ENCODE measurements around the gene CMC2.
A peak's percentile ranks its signal among the peaks of the same experiment; 100 is the strongest.

The CMC2 gene

GRCh38 chr16:80972611-80973010 lies 34.1 kb downstream of the CMC2 start:
- DNase-seq: no peak

GRCh38 chr16:80971819-80972218 lies 34.9 kb downstream of the CMC2 start:
- no peak for DNase-seq

GRCh38 chr16:80969114-80969484 lies 37.6 kb downstream of the CMC2 start:
- DNase-seq: no peak

GRCh38 chr16:80968386-80969113 lies 38.1 kb downstream of the CMC2 start:
- no peak for DNase-seq

- no peak for DNase-seq
Observed at GRCh38 chr16:80966617-80967016, 40.1 kb downstream of the CMC2 start.

GRCh38 chr16:80964351-80964750 lies 42.3 kb downstream of the CMC2 start:
- DNase-seq: no peak

GRCh38 chr16:80962879-80963278 lies 43.8 kb downstream of the CMC2 start:
- DNase-seq: no peak

- DNase-seq: no peak
Observed at GRCh38 chr16:80958284-80958683, 48.4 kb downstream of the CMC2 start.

GRCh38 chr16:80954985-80955384 lies 51.7 kb downstream of the CMC2 start:
- no peak for DNase-seq

GRCh38 chr16:80948886-80949493 lies 57.7 kb downstream of the CMC2 start:
- peak; percentile 20 to 53 for DNase-seq

- peak; percentile 37 to 72 for DNase-seq
Observed at GRCh38 chr16:80947708-80948625, 58.7 kb downstream of the CMC2 start.

- no peak for DNase-seq
Observed at GRCh38 chr16:80947239-80947638, 59.4 kb downstream of the CMC2 start.

GRCh38 chr16:80946481-80946880 lies 60.2 kb downstream of the CMC2 start:
- DNase-seq: no peak

- DNase-seq: no peak
Observed at GRCh38 chr16:80940069-80940856, 66.4 kb downstream of the CMC2 start.

GRCh38 chr16:80938879-80939260 lies 67.8 kb downstream of the CMC2 start:
- no peak for DNase-seq

GRCh38 chr16:80938004-80938878 lies 68.4 kb downstream of the CMC2 start:
- no peak for DNase-seq

- no peak for DNase-seq
Observed at GRCh38 chr16:80936410-80936809, 70.3 kb downstream of the CMC2 start.

- DNase-seq: no peak
Observed at GRCh38 chr16:80935691-80936090, 71.0 kb downstream of the CMC2 start.

GRCh38 chr16:80932708-80933095 lies 74.0 kb downstream of the CMC2 start:
- DNase-seq: no peak

GRCh38 chr16:80931801-80932707 lies 74.6 kb downstream of the CMC2 start:
- peak; percentile 45 to 53 for DNase-seq
